ENCODE data around the gene CLDN15.
"Not testable (repeated sequence)": the region's sequence is repeated elsewhere in the genome, so short reads cannot be mapped to it uniquely, and the experiment has no call there.

The CLDN15 gene

GRCh38 chr7:101273206-101273605 is 35.6 kb upstream of the CLDN15 start:
- TF ChIP-seq, protein P1, sequence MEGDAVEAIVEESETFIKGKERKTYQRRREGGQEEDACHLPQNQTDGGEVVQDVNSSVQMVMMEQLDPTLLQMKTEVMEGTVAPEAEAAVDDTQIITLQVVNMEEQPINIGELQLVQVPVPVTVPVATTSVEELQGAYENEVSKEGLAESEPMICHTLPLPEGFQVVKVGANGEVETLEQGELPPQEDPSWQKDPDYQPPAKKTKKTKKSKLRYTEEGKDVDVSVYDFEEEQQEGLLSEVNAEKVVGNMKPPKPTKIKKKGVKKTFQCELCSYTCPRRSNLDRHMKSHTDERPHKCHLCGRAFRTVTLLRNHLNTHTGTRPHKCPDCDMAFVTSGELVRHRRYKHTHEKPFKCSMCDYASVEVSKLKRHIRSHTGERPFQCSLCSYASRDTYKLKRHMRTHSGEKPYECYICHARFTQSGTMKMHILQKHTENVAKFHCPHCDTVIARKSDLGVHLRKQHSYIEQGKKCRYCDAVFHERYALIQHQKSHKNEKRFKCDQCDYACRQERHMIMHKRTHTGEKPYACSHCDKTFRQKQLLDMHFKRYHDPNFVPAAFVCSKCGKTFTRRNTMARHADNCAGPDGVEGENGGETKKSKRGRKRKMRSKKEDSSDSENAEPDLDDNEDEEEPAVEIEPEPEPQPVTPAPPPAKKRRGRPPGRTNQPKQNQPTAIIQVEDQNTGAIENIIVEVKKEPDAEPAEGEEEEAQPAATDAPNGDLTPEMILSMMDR (IDR thresholded peaks at IDR 0.05; ENCODE audit: low read length, missing control alignments), result no peak
- no peak for DNase-seq (ENCODE audit: low read depth)
- no peak overlapping the region for H3K4me3 ChIP-seq (replicated peaks; ENCODE audit: low read depth, low read length)

GRCh38 chr7:101271021-101271420 is 33.4 kb upstream of the CLDN15 start:
- DNase-seq (ENCODE audit: low read depth), result no peak
- no peak overlapping the region for H3K4me3 ChIP-seq (replicated peaks; ENCODE audit: low read depth, low read length)
- TF ChIP-seq, protein P1 (IDR thresholded peaks at IDR 0.05; ENCODE audit: low read length, missing control alignments), result no peak

DNA sequence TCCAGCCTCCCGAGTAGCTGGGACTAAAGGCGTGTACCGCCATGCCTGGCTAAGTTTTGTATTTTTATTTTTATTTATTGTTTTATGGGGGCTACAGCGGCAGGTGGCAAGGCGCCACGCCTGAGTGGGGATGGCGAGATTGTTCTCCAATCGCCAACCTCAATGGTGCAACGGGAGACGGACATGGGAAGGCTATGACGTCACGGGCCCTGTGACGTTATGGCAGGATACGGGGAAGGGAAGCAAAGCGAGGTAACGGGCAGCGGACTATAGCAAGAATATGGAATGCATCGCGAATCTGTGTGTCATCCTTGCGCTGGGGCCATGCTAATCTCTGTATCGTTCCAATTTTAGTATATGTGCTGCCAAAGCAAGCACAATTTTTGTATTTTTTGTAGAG is 32.1 kb upstream of the CLDN15 start:
- TF ChIP-seq, protein P1 (IDR thresholded peaks at IDR 0.05; ENCODE audit: low read length, missing control alignments), result no peak
- DNase-seq (ENCODE audit: low read depth), result no peak

DNA sequence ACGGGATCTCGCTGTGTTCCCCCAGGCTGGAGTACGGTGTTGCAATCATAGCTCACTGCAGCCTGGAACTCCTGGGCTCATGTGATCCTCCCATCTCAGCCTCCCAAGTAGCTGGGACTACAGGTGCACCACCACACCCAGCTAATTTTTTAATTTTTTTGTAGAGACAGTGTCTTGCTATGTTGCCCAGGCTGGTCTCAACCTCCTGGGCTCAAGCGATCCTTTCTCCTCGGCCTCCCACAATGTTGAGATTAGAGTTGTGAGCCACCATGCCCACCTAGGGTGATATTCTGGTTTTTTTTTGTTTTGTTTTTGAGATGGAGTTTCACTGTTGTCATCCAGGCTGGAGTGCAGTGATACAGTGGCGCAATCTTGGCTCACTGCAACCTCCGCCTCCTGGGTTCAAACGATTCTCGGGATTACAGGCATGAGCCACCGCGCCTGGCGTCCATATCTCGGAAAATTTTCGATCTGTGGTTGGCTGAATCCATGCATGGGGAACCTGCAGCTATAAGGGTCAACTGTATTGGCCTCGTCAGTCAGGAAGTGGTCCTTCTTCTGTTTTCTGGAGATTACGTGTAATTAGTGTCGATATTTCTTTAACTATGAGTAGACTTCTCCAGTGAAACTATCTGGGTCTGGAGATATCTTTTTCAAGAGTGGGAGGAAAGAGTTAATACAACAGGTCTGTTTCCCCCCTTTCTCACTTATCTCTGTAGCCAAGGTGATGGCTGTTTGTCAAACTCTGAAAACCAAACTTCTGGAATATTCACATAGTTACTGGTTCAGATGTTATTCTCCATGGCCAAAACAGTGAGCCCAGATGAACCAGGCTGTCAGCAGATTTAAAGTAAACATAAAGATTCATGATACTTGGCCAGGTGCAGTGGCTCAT is 28.3 kb upstream of the CLDN15 start:
- TF ChIP-seq, protein P1 (IDR thresholded peaks at IDR 0.05; ENCODE audit: low read length, missing control alignments), result no peak
- no peak for DNase-seq (ENCODE audit: low read depth)
- H3K4me3 ChIP-seq (replicated peaks; ENCODE audit: low read depth, low read length), result no peak overlapping the region

More for the DNA sequence above, 32.1 kb upstream of the CLDN15 start:
- no peak overlapping the region for H3K4me3 ChIP-seq (replicated peaks; ENCODE audit: low read depth, low read length)

DNA sequence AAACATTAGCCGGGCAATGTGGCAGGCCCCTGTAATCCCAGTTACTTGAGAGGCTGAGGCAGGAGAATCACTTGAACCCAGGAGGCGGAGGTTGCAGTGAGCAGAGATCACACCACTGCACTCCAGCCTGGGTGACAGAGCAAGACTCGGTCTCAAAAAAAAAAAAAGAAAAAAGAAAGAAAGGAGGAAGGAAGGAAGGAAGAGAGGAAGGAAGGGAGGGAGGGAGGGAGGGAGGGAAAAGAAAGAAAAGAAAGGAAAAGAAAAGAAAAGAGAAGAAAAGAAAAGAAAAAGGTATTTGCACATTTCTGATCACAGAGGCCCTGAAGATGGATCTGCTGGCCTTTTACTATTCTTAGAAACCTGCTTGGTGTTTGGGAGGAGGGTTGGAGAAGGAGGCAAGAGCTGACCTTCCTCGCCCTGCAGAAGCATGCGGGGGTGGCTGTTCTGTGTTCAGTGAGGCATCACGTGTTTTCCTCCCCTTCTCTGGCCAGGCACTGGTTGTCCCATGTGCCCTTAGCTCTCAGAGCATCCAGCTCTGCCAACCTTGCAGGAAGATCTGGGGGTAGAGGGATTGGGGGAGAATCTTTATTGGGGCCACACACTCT is 26.6 kb upstream of the CLDN15 start:
- DNase-seq (ENCODE audit: low read depth), result peak; percentile 50
- not testable (repeated sequence) for H3K4me3 ChIP-seq (replicated peaks; ENCODE audit: low read depth, low read length)

GRCh38 chr7:101258243-101258731 is 20.7 kb upstream of the CLDN15 start:
- TF ChIP-seq, protein P1 (IDR thresholded peaks at IDR 0.05; ENCODE audit: low read length, missing control alignments), result no peak
- H3K4me3 ChIP-seq (replicated peaks; ENCODE audit: low read depth, low read length), result no peak overlapping the region
- DNase-seq (ENCODE audit: low read depth), result no peak

DNA sequence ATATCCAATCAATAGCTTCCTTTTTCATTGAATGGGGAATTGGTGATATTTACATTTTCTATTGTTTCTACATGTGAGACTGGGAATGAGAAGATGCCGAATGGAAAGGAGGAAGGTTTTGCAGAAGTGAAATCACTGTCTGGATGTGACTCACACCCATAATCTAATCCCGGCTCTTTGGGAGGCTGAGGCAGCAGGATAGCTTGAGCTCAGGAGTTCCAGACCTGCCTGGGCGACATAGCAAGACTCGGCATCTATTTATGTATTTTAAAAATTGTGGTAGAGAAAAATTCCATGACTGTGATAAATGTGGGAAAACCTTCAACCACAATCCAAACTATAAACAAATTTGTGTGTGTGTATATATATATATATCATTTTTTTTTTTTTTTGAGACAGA is 18.2 kb upstream of the CLDN15 start:
- TF ChIP-seq, protein P1 (IDR thresholded peaks at IDR 0.05; ENCODE audit: low read length, missing control alignments), result no peak
- H3K4me3 ChIP-seq (replicated peaks; ENCODE audit: low read depth, low read length), result no peak overlapping the region
- no peak for DNase-seq (ENCODE audit: low read depth)

GRCh38 chr7:101253199-101253598 is 15.6 kb upstream of the CLDN15 start:
- not testable (repeated sequence) for H3K4me3 ChIP-seq (replicated peaks; ENCODE audit: low read depth, low read length); DNase-seq (ENCODE audit: low read depth)

Measured in fibroblast of pulmonary artery (primary cell).